ENCODE data around the gene TFIP11. TPM values are rescaled to one million over a fixed set of nuclear protein-coding genes. Genes with fewer than 3 reads are reported as not detected.

The TFIP11 gene
- total RNA-seq, 1 experiment from 2014 or later: 29.8 TPM

DNA sequence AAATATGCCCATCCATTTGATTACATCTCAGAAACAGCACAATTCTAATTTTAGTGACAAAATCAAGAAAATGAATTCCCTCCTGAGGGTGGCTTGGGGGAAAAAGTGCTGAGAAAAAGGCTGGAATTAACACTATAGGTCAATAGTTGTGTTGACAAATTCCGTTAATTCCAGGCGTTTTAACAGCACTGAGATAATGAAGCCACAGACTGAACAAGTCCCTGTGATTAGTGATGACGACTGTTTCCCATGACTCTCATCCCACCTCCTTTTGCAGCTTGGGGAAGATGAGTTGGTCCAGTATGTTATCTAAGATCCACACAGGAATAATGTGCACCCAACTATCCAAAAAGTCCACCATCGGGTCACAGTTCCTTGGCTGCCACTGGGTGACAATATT, 15.8 kb downstream of the TFIP11 start:
- ATAC-seq (no peak), DNase-seq (ENCODE audit: low read depth, low spot score) (no peak)
- CTCF ChIA-PET: no interaction called here
- Histone ChIP-seq H3K27me3 (ENCODE audit: control insufficient read depth, insufficient read depth, low read length) (no peaks in the 10 kb centered on the region), H3K9me3 (ENCODE audit: control insufficient read depth, insufficient read depth, low read depth, low read length) (no peaks in the 10 kb centered on the region), H3K36me3 (ENCODE audit: control insufficient read depth, insufficient read depth, low read length) (peaks cover 22% of the 10 kb centered on the region), H3K27ac (ENCODE audit: low read length) (no peak overlapping the region), H3K4me3 (ENCODE audit: low read depth in 2 of 2, low read length in 2 of 2) (no peak overlapping the region), H3K4me1 (ENCODE audit: control insufficient read depth, insufficient read depth, low read length) (no peaks in the 10 kb centered on the region)
- in situ Hi-C loops (cut with HindIII; ENCODE audit: low pct_unique_long_range_greater_than_20kb, low sequenced_read_pairs): no loop called here
- no TSS peak for BruUV-seq (replicated peaks)
- no peak for TF ChIP-seq POLR2AphosphoS5 (IDR thresholded peaks at IDR 0.05; ENCODE audit: low read depth, low read length)
- TF ChIP-seq, protein P1, sequence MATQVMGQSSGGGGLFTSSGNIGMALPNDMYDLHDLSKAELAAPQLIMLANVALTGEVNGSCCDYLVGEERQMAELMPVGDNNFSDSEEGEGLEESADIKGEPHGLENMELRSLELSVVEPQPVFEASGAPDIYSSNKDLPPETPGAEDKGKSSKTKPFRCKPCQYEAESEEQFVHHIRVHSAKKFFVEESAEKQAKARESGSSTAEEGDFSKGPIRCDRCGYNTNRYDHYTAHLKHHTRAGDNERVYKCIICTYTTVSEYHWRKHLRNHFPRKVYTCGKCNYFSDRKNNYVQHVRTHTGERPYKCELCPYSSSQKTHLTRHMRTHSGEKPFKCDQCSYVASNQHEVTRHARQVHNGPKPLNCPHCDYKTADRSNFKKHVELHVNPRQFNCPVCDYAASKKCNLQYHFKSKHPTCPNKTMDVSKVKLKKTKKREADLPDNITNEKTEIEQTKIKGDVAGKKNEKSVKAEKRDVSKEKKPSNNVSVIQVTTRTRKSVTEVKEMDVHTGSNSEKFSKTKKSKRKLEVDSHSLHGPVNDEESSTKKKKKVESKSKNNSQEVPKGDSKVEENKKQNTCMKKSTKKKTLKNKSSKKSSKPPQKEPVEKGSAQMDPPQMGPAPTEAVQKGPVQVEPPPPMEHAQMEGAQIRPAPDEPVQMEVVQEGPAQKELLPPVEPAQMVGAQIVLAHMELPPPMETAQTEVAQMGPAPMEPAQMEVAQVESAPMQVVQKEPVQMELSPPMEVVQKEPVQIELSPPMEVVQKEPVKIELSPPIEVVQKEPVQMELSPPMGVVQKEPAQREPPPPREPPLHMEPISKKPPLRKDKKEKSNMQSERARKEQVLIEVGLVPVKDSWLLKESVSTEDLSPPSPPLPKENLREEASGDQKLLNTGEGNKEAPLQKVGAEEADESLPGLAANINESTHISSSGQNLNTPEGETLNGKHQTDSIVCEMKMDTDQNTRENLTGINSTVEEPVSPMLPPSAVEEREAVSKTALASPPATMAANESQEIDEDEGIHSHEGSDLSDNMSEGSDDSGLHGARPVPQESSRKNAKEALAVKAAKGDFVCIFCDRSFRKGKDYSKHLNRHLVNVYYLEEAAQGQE (IDR thresholded peaks at IDR 0.05; ENCODE audit: insufficient read depth in 1 of 2, low read depth in 2 of 2, low read length in 1 of 2): no peak
- TF ChIP-seq TCF7L2 (IDR thresholded peaks at IDR 0.05; ENCODE audit: low read depth, low read length): no peak
- no peak for TF ChIP-seq SIN3A (IDR thresholded peaks at IDR 0.05; ENCODE audit: borderline replicate concordance, insufficient read depth, low read depth, low read length)
- TF ChIP-seq, protein P2, sequence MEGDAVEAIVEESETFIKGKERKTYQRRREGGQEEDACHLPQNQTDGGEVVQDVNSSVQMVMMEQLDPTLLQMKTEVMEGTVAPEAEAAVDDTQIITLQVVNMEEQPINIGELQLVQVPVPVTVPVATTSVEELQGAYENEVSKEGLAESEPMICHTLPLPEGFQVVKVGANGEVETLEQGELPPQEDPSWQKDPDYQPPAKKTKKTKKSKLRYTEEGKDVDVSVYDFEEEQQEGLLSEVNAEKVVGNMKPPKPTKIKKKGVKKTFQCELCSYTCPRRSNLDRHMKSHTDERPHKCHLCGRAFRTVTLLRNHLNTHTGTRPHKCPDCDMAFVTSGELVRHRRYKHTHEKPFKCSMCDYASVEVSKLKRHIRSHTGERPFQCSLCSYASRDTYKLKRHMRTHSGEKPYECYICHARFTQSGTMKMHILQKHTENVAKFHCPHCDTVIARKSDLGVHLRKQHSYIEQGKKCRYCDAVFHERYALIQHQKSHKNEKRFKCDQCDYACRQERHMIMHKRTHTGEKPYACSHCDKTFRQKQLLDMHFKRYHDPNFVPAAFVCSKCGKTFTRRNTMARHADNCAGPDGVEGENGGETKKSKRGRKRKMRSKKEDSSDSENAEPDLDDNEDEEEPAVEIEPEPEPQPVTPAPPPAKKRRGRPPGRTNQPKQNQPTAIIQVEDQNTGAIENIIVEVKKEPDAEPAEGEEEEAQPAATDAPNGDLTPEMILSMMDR (IDR thresholded peaks at IDR 0.05): no peak
- intact Hi-C loops (cut with micrococcal nuclease; ENCODE audit: unreplicated experiment): no loop called here
- POLR2A ChIA-PET: no interaction called here

DNA sequence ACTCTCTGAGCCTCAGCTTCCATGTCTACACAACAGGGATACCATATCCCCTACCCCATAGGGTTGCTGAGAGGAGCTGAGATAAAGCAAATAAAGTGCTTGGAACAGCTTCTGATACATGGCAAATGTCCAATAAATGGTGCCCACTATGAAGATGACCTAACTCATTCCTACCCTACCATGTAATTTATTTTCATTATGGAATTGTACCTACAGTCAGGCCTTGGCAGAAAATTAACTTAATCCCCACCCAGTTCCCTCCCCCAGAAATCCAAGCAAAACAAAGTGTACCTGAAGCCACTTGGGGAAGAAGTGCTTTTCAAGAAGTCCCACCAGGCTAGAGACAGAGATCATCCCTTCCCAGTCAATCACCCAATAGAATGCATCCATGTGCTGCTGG, 17.8 kb downstream of the TFIP11 start:
- BruUV-seq (replicated peaks): no TSS peak
- H3K9me3 ChIP-seq (ENCODE audit: control insufficient read depth, insufficient read depth, low read depth, low read length): no peaks in the 10 kb centered on the region
- TF ChIP-seq, protein P2 (IDR thresholded peaks at IDR 0.05): no peak
- TF ChIP-seq POLR2AphosphoS5 (IDR thresholded peaks at IDR 0.05; ENCODE audit: low read depth, low read length) (no peak), SIN3A (IDR thresholded peaks at IDR 0.05; ENCODE audit: borderline replicate concordance, insufficient read depth, low read depth, low read length) (no peak), TCF7L2 (IDR thresholded peaks at IDR 0.05; ENCODE audit: low read depth, low read length) (no peak)
- TF ChIP-seq, protein P1 (IDR thresholded peaks at IDR 0.05; ENCODE audit: insufficient read depth in 1 of 2, low read depth in 2 of 2, low read length in 1 of 2): no peak
- H3K4me1 ChIP-seq (ENCODE audit: control insufficient read depth, insufficient read depth, low read length): no peaks in the 10 kb centered on the region
- intact Hi-C loops (cut with micrococcal nuclease; ENCODE audit: unreplicated experiment) (no loop called here), in situ Hi-C loops (cut with HindIII; ENCODE audit: low pct_unique_long_range_greater_than_20kb, low sequenced_read_pairs) (no loop called here)
- peaks cover 14% of the 10 kb centered on the region for H3K36me3 ChIP-seq (ENCODE audit: control insufficient read depth, insufficient read depth, low read length)
- ChIA-PET POLR2A (no interaction called here), CTCF (no interaction called here)
- no peaks in the 10 kb centered on the region for H3K27me3 ChIP-seq (ENCODE audit: control insufficient read depth, insufficient read depth, low read length)
- H3K27ac ChIP-seq (ENCODE audit: low read length): no peak overlapping the region
- H3K4me3 ChIP-seq (ENCODE audit: low read depth in 2 of 2, low read length in 2 of 2): no peak overlapping the region
- ATAC-seq (no peak), DNase-seq (ENCODE audit: low read depth, low spot score) (no peak)
